ENCODE measurements around the gene SLC4A8.

Gene SLC4A8

GRCh38 chr12:51475543-51475942 is 50.9 kb downstream of the SLC4A8 start:
- H3K4me3 ChIP-seq (ENCODE audit: low read depth, low read length) = no peak overlapping the region
- TF ChIP-seq, protein P1, sequence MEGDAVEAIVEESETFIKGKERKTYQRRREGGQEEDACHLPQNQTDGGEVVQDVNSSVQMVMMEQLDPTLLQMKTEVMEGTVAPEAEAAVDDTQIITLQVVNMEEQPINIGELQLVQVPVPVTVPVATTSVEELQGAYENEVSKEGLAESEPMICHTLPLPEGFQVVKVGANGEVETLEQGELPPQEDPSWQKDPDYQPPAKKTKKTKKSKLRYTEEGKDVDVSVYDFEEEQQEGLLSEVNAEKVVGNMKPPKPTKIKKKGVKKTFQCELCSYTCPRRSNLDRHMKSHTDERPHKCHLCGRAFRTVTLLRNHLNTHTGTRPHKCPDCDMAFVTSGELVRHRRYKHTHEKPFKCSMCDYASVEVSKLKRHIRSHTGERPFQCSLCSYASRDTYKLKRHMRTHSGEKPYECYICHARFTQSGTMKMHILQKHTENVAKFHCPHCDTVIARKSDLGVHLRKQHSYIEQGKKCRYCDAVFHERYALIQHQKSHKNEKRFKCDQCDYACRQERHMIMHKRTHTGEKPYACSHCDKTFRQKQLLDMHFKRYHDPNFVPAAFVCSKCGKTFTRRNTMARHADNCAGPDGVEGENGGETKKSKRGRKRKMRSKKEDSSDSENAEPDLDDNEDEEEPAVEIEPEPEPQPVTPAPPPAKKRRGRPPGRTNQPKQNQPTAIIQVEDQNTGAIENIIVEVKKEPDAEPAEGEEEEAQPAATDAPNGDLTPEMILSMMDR (IDR thresholded peaks at IDR 0.05; ENCODE audit: low read depth, low read length) = no peak
- no peak overlapping the region for H3K27ac ChIP-seq
- DNase-seq = no peak
- H3K36me3 ChIP-seq = peaks cover 26% of the 10 kb centered on the region
- no peaks in the 10 kb centered on the region for H3K27me3 ChIP-seq (ENCODE audit: insufficient read depth, low read depth, severe bottlenecking)
- H3K9me3 ChIP-seq (ENCODE audit: severe bottlenecking) = no peaks in the 10 kb centered on the region

GRCh38 chr12:51480978-51481377 is 56.3 kb downstream of the SLC4A8 start:
- TF ChIP-seq, protein P1 (IDR thresholded peaks at IDR 0.05; ENCODE audit: low read depth, low read length) = no peak
- Histone ChIP-seq H3K9me3 (ENCODE audit: severe bottlenecking) (no peaks in the 10 kb centered on the region), H3K36me3 (peaks cover 3% of the 10 kb centered on the region; the same call in 1 of the 2 replicates), H3K4me3 (ENCODE audit: low read depth, low read length) (no peak overlapping the region), H3K27me3 (ENCODE audit: insufficient read depth, low read depth, severe bottlenecking) (no peaks in the 10 kb centered on the region), H3K27ac (no peak overlapping the region)
- no peak for DNase-seq

GRCh38 chr12:51482929-51483697 is 58.5 kb downstream of the SLC4A8 start:
- no peak for DNase-seq
- TF ChIP-seq, protein P1 (IDR thresholded peaks at IDR 0.05; ENCODE audit: low read depth, low read length) = no peak
- no peak overlapping the region for H3K4me3 ChIP-seq (ENCODE audit: low read depth, low read length)
- H3K9me3 ChIP-seq (ENCODE audit: severe bottlenecking) = no peaks in the 10 kb centered on the region
- no peaks in the 10 kb centered on the region for H3K36me3 ChIP-seq
- no peaks in the 10 kb centered on the region for H3K27me3 ChIP-seq (ENCODE audit: insufficient read depth, low read depth, severe bottlenecking)
- H3K27ac ChIP-seq = no peak overlapping the region

GRCh38 chr12:51484119-51484518 is 59.5 kb downstream of the SLC4A8 start:
- Histone ChIP-seq H3K36me3 (peaks cover 4% of the 10 kb centered on the region; the same call in 1 of the 2 replicates), H3K27ac (no peak overlapping the region)

GRCh38 chr12:51488281-51488680 is 63.6 kb downstream of the SLC4A8 start:
- peaks cover 5% of the 10 kb centered on the region; the same call in 1 of the 2 replicates for H3K36me3 ChIP-seq
- H3K9me3 ChIP-seq (ENCODE audit: severe bottlenecking) = no peaks in the 10 kb centered on the region
- H3K4me3 ChIP-seq (ENCODE audit: low read depth, low read length) = no peak overlapping the region
- TF ChIP-seq, protein P1 (IDR thresholded peaks at IDR 0.05; ENCODE audit: low read depth, low read length) = no peak
- H3K27ac ChIP-seq = no peak overlapping the region
- no peak for DNase-seq
- no peaks in the 10 kb centered on the region for H3K27me3 ChIP-seq (ENCODE audit: insufficient read depth, low read depth, severe bottlenecking)

More at GRCh38 chr12:51484119-51484518, 59.5 kb downstream of the SLC4A8 start:
- TF ChIP-seq, protein P1 (IDR thresholded peaks at IDR 0.05; ENCODE audit: low read depth, low read length) = no peak
- no peak overlapping the region for H3K4me3 ChIP-seq (ENCODE audit: low read depth, low read length)
- no peaks in the 10 kb centered on the region for H3K9me3 ChIP-seq (ENCODE audit: severe bottlenecking)
- no peaks in the 10 kb centered on the region for H3K27me3 ChIP-seq (ENCODE audit: insufficient read depth, low read depth, severe bottlenecking)
- DNase-seq = no peak
